ENCODE results near the gene MTURN.

MTURN gene

GRCh38 chr7:30169579-30169978 lies 34.8 kb downstream of the MTURN start:
- Histone ChIP-seq H3K9me3 (ENCODE audit: insufficient read depth, low read length) (no peaks in the 10 kb centered on the region), H3K4me2 (ENCODE audit: low read depth, low read length, poor library complexity, severe bottlenecking) (no peak overlapping the region), H3K27me3 (ENCODE audit: low read length) (no peaks in the 10 kb centered on the region), H3K79me2 (ENCODE audit: insufficient read depth, low read length) (no peaks in the 10 kb centered on the region), H3K9ac (ENCODE audit: low read length) (no peak overlapping the region), H3F3A (ENCODE audit: insufficient read depth) (no peaks in the 10 kb centered on the region), H2AFZ (ENCODE audit: low read depth, low read length, severe bottlenecking) (no peak overlapping the region), H3K36me3 (ENCODE audit: low read length) (no peaks in the 10 kb centered on the region), H4K20me1 (ENCODE audit: low read depth, low read length) (no peaks in the 10 kb centered on the region), H3K9me2 (replicated peaks; ENCODE audit: insufficient read depth, low read length) (no peaks in the 10 kb centered on the region), H3K4me3 (ENCODE audit: insufficient read depth, low read length, poor library complexity, severe bottlenecking) (no peak overlapping the region), H3K27ac (ENCODE audit: low read depth, low read length) (no peak overlapping the region)
- no peak for TF ChIP-seq EZH2phosphoT487 (conservative IDR thresholded peaks at IDR 0.05; ENCODE audit: low read length)
- no peak for TF ChIP-seq CTCF (IDR thresholded peaks at IDR 0.05; ENCODE audit: insufficient read depth, low read length, poor library complexity, severe bottlenecking)

- H3K9me2 ChIP-seq (replicated peaks; ENCODE audit: insufficient read depth, low read length) = no peaks in the 10 kb centered on the region
- no peaks in the 10 kb centered on the region for H3K79me2 ChIP-seq (ENCODE audit: insufficient read depth, low read length)
- no peak overlapping the region for H3K27ac ChIP-seq (ENCODE audit: low read depth, low read length)
- no peak overlapping the region for H3K4me2 ChIP-seq (ENCODE audit: low read depth, low read length, poor library complexity, severe bottlenecking)
- no peaks in the 10 kb centered on the region for H3K9me3 ChIP-seq (ENCODE audit: insufficient read depth, low read length)
- TF ChIP-seq EZH2phosphoT487 (conservative IDR thresholded peaks at IDR 0.05; ENCODE audit: low read length) = no peak
- no peak for TF ChIP-seq CTCF (IDR thresholded peaks at IDR 0.05; ENCODE audit: insufficient read depth, low read length, poor library complexity, severe bottlenecking)
- H3K4me3 ChIP-seq (ENCODE audit: insufficient read depth, low read length, poor library complexity, severe bottlenecking) = no peak overlapping the region
- H4K20me1 ChIP-seq (ENCODE audit: low read depth, low read length) = no peaks in the 10 kb centered on the region
- no peak overlapping the region for H3K9ac ChIP-seq (ENCODE audit: low read length)
- H2AFZ ChIP-seq (ENCODE audit: low read depth, low read length, severe bottlenecking) = no peak overlapping the region
- no peaks in the 10 kb centered on the region for H3F3A ChIP-seq (ENCODE audit: insufficient read depth)
- H3K27me3 ChIP-seq (ENCODE audit: low read length) = no peaks in the 10 kb centered on the region
- no peaks in the 10 kb centered on the region for H3K36me3 ChIP-seq (ENCODE audit: low read length)
These were observed 35.9 kb downstream of the MTURN start for GRCh38 chr7:30170476-30171205.

GRCh38 chr7:30171766-30172447 lies 37.1 kb downstream of the MTURN start:
- Histone ChIP-seq H3K4me2 (ENCODE audit: low read depth, low read length, poor library complexity, severe bottlenecking) (no peak overlapping the region), H3F3A (ENCODE audit: insufficient read depth) (no peaks in the 10 kb centered on the region), H3K36me3 (ENCODE audit: low read length) (no peaks in the 10 kb centered on the region), H3K9ac (ENCODE audit: low read length) (no peak overlapping the region), H3K79me2 (ENCODE audit: insufficient read depth, low read length) (no peaks in the 10 kb centered on the region), H3K4me3 (ENCODE audit: insufficient read depth, low read length, poor library complexity, severe bottlenecking) (no peak overlapping the region), H4K20me1 (ENCODE audit: low read depth, low read length) (no peaks in the 10 kb centered on the region), H3K9me2 (replicated peaks; ENCODE audit: insufficient read depth, low read length) (no peaks in the 10 kb centered on the region), H2AFZ (ENCODE audit: low read depth, low read length, severe bottlenecking) (no peak overlapping the region), H3K27me3 (ENCODE audit: low read length) (no peaks in the 10 kb centered on the region), H3K9me3 (ENCODE audit: insufficient read depth, low read length) (no peaks in the 10 kb centered on the region), H3K27ac (ENCODE audit: low read depth, low read length) (no peak overlapping the region)
- TF ChIP-seq CTCF (IDR thresholded peaks at IDR 0.05; ENCODE audit: insufficient read depth, low read length, poor library complexity, severe bottlenecking) (no peak), EZH2phosphoT487 (conservative IDR thresholded peaks at IDR 0.05; ENCODE audit: low read length) (no peak)
